Neural cell (in vitro differentiated cells): ENCODE results near the gene TTC13. TPM values are rescaled to one million over a fixed set of nuclear protein-coding genes. Genes with fewer than 3 reads are reported as not detected.

ENCODE experiments used
- H2AFZ ChIP-seq: fragments of 200-600, 300-800 bp; sonication (generic), shearing (Covaris generic); 2 replicates; pipeline ENCODE4 v1.6.0; 2014; ENCODE audit warnings: low read depth, mild to moderate bottlenecking, antibody characterized with exemption, low read length, moderate library complexity
- H3F3A ChIP-seq: fragments of 200-600 bp; shearing (Covaris generic); 2 replicates; pipeline ENCODE4 v1.6.1; 2016; ENCODE audit warnings: mild to moderate bottlenecking, moderate library complexity, mixed read lengths, antibody characterized with exemption, low read length; ENCODE audit not compliant: insufficient read depth, poor library complexity, severe bottlenecking
- H3K27ac ChIP-seq: fragments of 200-600, 300-800 bp; sonication (generic), shearing (Covaris generic); 2 replicates; pipeline ENCODE4 v1.5.1; 2014; ENCODE audit warnings: mild to moderate bottlenecking, low read length, moderate library complexity
- H3K27me3 ChIP-seq: fragments of 300-800, 200-600 bp; sonication (generic), shearing (Covaris generic); 2 replicates; pipeline ENCODE4 v1.6.0; 2014; ENCODE audit warnings: mild to moderate bottlenecking, low read depth, low read length, moderate library complexity; ENCODE audit not compliant: insufficient read depth
- H3K36me3 ChIP-seq: fragments of 300-800, 200-600 bp; sonication (generic), shearing (Covaris generic); 2 replicates; pipeline ENCODE4 v1.5.1; 2014; ENCODE audit warnings: mild to moderate bottlenecking, antibody characterized with exemption, low read length, moderate library complexity; ENCODE audit not compliant: insufficient read depth
- H3K4me2 ChIP-seq: fragments of 300-800, 200-600 bp; sonication (generic), shearing (Covaris generic); 2 replicates; pipeline ENCODE4 v1.6.0; 2014; ENCODE audit warnings: mild to moderate bottlenecking, low read length
- H3K4me3 ChIP-seq: fragments of 300-800, 200-600 bp; sonication (generic), shearing (Covaris generic); 2 replicates; pipeline ENCODE4 v1.5.1; 2014; ENCODE audit warnings: mild to moderate bottlenecking, low read length, moderate library complexity
- H3K79me2 ChIP-seq: fragments of 200-600 bp; shearing (Covaris generic); replicated peaks from 2 replicates; pipeline ENCODE4 v1.6.0; 2014; ENCODE audit warnings: mild to moderate bottlenecking, low read length, moderate library complexity; ENCODE audit not compliant: insufficient read depth
- H3K9ac ChIP-seq: fragments of 300-800, 200-600 bp; sonication (generic), shearing (Covaris generic); 2 replicates; pipeline ENCODE4 v1.6.1; 2016; ENCODE audit warnings: mild to moderate bottlenecking, low read length, mixed read lengths
- H3K9me2 ChIP-seq: fragments of 200-600 bp; shearing (Covaris generic); 2 replicates; pipeline ENCODE4 v1.6.1; 2016; ENCODE audit warnings: mild to moderate bottlenecking, low read length, mixed read lengths; ENCODE audit not compliant: insufficient read depth
- H3K9me3 ChIP-seq: fragments of 200-600, 300-800 bp; sonication (generic), shearing (Covaris generic); 2 replicates; pipeline ENCODE4 v1.6.1; 2016; ENCODE audit warnings: mild to moderate bottlenecking, mixed run types, low read length, moderate library complexity, mixed read lengths
- H4K20me1 ChIP-seq: fragments of 200-600 bp; shearing (Covaris generic); 2 replicates; pipeline ENCODE4 v1.6.1; 2016; ENCODE audit warnings: mild to moderate bottlenecking, mixed run types; ENCODE audit not compliant: insufficient read depth
- EP300 ChIP-seq: fragments of 450-650 bp; conservative IDR thresholded peaks from 2 replicates; pipeline ENCODE4 v1.6.1; 2014; ENCODE audit warnings: antibody characterized with exemption, mild to moderate bottlenecking, moderate library complexity; ENCODE audit not compliant: poor library complexity, severe bottlenecking
- EZH2 ChIP-seq: fragments of 200-600, 300-800 bp; shearing (Covaris generic), sonication (generic); IDR thresholded peaks from 2 replicates; pipeline ENCODE4 v1.6.1; 2014; ENCODE audit warnings: antibody characterized with exemption, low read length, borderline replicate concordance, mild to moderate bottlenecking; ENCODE audit not compliant: insufficient read depth, poor library complexity, severe bottlenecking
- MXI1 ChIP-seq: fragments of 450-650 bp; conservative IDR thresholded peaks from 2 replicates; pipeline ENCODE4 v1.6.1; 2014; ENCODE audit warnings: antibody characterized with exemption, mild to moderate bottlenecking; ENCODE audit not compliant: poor library complexity, severe bottlenecking
- POLR2AphosphoS5 ChIP-seq: IDR thresholded peaks from 2 replicates; pipeline ENCODE4 v1.6.1; 2012
- RAD21 ChIP-seq: fragments of 450-650 bp; conservative IDR thresholded peaks from 2 replicates; pipeline ENCODE4 v1.6.1; 2014; ENCODE audit warnings: antibody characterized with exemption, mild to moderate bottlenecking, moderate library complexity
- SMC3 ChIP-seq: fragments of 450-650 bp; conservative IDR thresholded peaks from 2 replicates; pipeline ENCODE4 v1.6.1; 2014; ENCODE audit warnings: antibody characterized with exemption, mild to moderate bottlenecking, moderate library complexity; ENCODE audit not compliant: poor library complexity
- TAF1 ChIP-seq: IDR thresholded peaks from 2 replicates; pipeline ENCODE4 v1.6.1; 2012; ENCODE audit warnings: low read depth
- polyA plus RNA-seq: library from polyadenylated mRNA; depleted of rRNA; stranded (reverse); fragments of >200 nt; gene quantifications from 2 replicates; pipeline ENCODE4 v1.2.3, GENCODE V29; 2014
- TF ChIP-seq, protein P1 (sequence below): fragments of 450-650 bp; IDR thresholded peaks from 2 replicates; pipeline ENCODE4 v1.5.1; 2014; ENCODE audit warnings: antibody characterized with exemption, mild to moderate bottlenecking, moderate library complexity; ENCODE audit not compliant: poor library complexity, severe bottlenecking
- TF ChIP-seq, protein P2 (sequence below): IDR thresholded peaks from 2 replicates; pipeline ENCODE4 v1.6.1; 2012; ENCODE audit warnings: borderline replicate concordance

The TTC13 gene
- polyA plus RNA-seq, 1 donor from 2014 or later: 33.8 TPM

DNA sequence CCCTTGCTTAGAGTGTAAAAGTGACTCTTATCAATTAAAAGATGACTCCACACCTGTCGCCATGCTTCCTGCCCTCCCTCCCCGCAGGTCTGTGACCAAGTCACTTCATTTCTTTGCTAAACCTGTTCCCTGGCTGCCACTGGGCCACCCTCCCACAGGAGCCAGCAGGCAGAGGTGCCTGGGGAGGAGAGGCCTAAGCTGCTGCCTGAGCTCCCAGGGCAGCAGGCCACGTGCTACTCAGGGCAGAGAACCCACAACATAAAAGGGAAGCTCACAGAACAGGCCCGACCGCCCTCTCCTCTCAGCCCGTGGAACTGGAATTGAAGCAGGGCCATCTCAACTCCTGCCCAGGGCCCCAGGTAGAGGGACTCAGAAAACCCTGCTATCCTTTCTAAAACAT is 115.2 kb downstream of the TTC13 start:
- Histone ChIP-seq H3K9ac (no peak overlapping the region), H3K4me2 (no peak overlapping the region), H3K27me3 (no peaks in the 10 kb centered on the region), H3K9me3 (no peaks in the 10 kb centered on the region), H3F3A (no peaks in the 10 kb centered on the region), H3K9me2 (no peaks in the 10 kb centered on the region), H3K79me2 (peaks cover 35% of the 10 kb centered on the region), H3K27ac (no peak overlapping the region), H3K4me3 (no peak overlapping the region), H2AFZ (no peak overlapping the region), H3K36me3 (no peaks in the 10 kb centered on the region), H4K20me1 (no peaks in the 10 kb centered on the region)
- TF ChIP-seq POLR2AphosphoS5 (no peak), TAF1 (no peak), RAD21 (no peak), EP300 (no peak), EZH2 (no peak)
- TF ChIP-seq, protein P1, sequence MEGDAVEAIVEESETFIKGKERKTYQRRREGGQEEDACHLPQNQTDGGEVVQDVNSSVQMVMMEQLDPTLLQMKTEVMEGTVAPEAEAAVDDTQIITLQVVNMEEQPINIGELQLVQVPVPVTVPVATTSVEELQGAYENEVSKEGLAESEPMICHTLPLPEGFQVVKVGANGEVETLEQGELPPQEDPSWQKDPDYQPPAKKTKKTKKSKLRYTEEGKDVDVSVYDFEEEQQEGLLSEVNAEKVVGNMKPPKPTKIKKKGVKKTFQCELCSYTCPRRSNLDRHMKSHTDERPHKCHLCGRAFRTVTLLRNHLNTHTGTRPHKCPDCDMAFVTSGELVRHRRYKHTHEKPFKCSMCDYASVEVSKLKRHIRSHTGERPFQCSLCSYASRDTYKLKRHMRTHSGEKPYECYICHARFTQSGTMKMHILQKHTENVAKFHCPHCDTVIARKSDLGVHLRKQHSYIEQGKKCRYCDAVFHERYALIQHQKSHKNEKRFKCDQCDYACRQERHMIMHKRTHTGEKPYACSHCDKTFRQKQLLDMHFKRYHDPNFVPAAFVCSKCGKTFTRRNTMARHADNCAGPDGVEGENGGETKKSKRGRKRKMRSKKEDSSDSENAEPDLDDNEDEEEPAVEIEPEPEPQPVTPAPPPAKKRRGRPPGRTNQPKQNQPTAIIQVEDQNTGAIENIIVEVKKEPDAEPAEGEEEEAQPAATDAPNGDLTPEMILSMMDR: no peak
- TF ChIP-seq, protein P2, sequence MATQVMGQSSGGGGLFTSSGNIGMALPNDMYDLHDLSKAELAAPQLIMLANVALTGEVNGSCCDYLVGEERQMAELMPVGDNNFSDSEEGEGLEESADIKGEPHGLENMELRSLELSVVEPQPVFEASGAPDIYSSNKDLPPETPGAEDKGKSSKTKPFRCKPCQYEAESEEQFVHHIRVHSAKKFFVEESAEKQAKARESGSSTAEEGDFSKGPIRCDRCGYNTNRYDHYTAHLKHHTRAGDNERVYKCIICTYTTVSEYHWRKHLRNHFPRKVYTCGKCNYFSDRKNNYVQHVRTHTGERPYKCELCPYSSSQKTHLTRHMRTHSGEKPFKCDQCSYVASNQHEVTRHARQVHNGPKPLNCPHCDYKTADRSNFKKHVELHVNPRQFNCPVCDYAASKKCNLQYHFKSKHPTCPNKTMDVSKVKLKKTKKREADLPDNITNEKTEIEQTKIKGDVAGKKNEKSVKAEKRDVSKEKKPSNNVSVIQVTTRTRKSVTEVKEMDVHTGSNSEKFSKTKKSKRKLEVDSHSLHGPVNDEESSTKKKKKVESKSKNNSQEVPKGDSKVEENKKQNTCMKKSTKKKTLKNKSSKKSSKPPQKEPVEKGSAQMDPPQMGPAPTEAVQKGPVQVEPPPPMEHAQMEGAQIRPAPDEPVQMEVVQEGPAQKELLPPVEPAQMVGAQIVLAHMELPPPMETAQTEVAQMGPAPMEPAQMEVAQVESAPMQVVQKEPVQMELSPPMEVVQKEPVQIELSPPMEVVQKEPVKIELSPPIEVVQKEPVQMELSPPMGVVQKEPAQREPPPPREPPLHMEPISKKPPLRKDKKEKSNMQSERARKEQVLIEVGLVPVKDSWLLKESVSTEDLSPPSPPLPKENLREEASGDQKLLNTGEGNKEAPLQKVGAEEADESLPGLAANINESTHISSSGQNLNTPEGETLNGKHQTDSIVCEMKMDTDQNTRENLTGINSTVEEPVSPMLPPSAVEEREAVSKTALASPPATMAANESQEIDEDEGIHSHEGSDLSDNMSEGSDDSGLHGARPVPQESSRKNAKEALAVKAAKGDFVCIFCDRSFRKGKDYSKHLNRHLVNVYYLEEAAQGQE: no peak

DNA sequence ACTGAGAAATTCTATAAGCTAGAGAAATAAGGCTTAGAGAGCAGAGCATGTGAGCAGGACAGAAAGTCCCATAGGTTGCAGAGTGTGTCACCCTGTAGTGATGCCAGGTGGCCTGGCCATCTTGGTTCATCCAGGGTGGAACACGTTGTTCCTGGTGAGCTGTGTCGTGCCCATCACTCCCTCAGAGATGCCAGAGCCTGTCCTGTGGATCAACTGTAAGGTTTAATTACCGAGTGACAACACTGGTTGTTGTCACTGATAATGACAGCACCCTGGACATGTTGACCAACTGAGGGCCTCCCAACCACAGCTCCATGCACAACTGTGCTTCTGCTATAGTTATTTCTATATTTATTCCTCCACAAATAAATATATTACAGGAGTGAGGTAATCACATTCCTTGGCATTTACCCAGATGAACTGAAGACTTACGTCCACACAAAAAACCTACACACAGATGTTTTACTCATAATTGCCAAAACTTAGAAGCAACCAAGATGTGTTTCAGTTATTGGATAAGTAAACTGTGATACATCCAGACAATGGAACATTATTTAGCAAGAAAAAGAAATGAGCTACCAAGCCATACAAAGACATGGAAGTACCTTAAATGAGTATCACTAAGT is 116.6 kb downstream of the TTC13 start:
- TF ChIP-seq MXI1: no peak
- no peak for TF ChIP-seq RAD21
- no peak for TF ChIP-seq POLR2AphosphoS5
- TF ChIP-seq, protein P2: no peak
- TF ChIP-seq EZH2: no peak
- no peak for TF ChIP-seq EP300
- no peak for TF ChIP-seq SMC3
- TF ChIP-seq TAF1: no peak
- TF ChIP-seq, protein P1: no peak
- Histone ChIP-seq H3K27ac (no peak overlapping the region), H3K9me2 (no peaks in the 10 kb centered on the region), H3K36me3 (no peaks in the 10 kb centered on the region), H3F3A (no peaks in the 10 kb centered on the region), H3K9ac (no peak overlapping the region), H3K4me3 (no peak overlapping the region), H4K20me1 (no peaks in the 10 kb centered on the region), H2AFZ (no peak overlapping the region), H3K9me3 (no peaks in the 10 kb centered on the region), H3K27me3 (no peaks in the 10 kb centered on the region), H3K79me2 (peaks cover 26% of the 10 kb centered on the region), H3K4me2 (no peak overlapping the region)
